Glutamatergic neuron (in vitro differentiated cells): ENCODE measurements around the gene CEP295NL. TPM values are rescaled to one million over a fixed set of nuclear protein-coding genes. Genes with fewer than 3 reads are reported as not detected.

ENCODE experiments used
- DNase-seq: peaks from one replicate; pipeline ENCODE4 v3.0.0; 2022
- H3K27ac Mint-ChIP-seq: one replicate; pipeline ENCODE4 v1.8.0; 2020; ENCODE audit warnings: mild to moderate bottlenecking, mixed read lengths, inconsistent platforms; ENCODE audit not compliant: unreplicated experiment
- H3K27me3 Mint-ChIP-seq: one replicate; pipeline ENCODE4 v1.8.0; 2020; ENCODE audit warnings: mild to moderate bottlenecking, moderate library complexity, mixed read lengths, inconsistent platforms; ENCODE audit not compliant: unreplicated experiment
- H3K36me3 Mint-ChIP-seq: one replicate; pipeline ENCODE4 v1.8.0; 2020; ENCODE audit warnings: mild to moderate bottlenecking, mixed read lengths, inconsistent platforms; ENCODE audit not compliant: unreplicated experiment
- H3K4me1 Mint-ChIP-seq: one replicate; pipeline ENCODE4 v1.8.0; 2020; ENCODE audit warnings: mild to moderate bottlenecking, low read depth, mixed read lengths, inconsistent platforms; ENCODE audit not compliant: unreplicated experiment
- H3K4me3 Mint-ChIP-seq: one replicate; pipeline ENCODE4 v1.8.0; 2020; ENCODE audit warnings: mild to moderate bottlenecking, mixed read lengths, inconsistent platforms; ENCODE audit not compliant: unreplicated experiment
- H3K9me3 Mint-ChIP-seq: one replicate; pipeline ENCODE4 v1.8.0; 2020; ENCODE audit warnings: mild to moderate bottlenecking, moderate library complexity, mixed read lengths, inconsistent platforms; ENCODE audit not compliant: unreplicated experiment
- CTCF ChIP-seq: fragments of 200-600 bp; sonication (generic); IDR thresholded peaks from one replicate; pipeline ENCODE4 v1.5.0; 2021; ENCODE audit not compliant: partially characterized antibody, unreplicated experiment
- total RNA-seq: library from RNA; stranded (reverse); fragmentation: NEBNext Ultra II Directional; extraction: Animal tissue kit (Norgen Biotek cat#: 25700); gene quantifications from one replicate; pipeline ENCODE4 v1.2.1, GENCODE V29; 2021; ENCODE audit not compliant: unreplicated experiment

The CEP295NL gene
- total RNA-seq, 1 donor from 2014 or later: 6.4 TPM

GRCh38 chr17:78935419-78936323, 32.7 kb upstream of the CEP295NL start:
- Mint-ChIP-seq H3K27ac (peak overlapping the region; percentile 77), H3K27me3 (peaks cover 8% of the 10 kb centered on the region), H3K4me3 (peak overlapping the region; percentile 71), H3K4me1 (peaks cover 21% of the 10 kb centered on the region), H3K9me3 (peaks cover 6% of the 10 kb centered on the region), H3K36me3 (no peaks in the 10 kb centered on the region)
- no peak for DNase-seq
- TF ChIP-seq CTCF: no peak

- DNase-seq: no peak
- Mint-ChIP-seq H3K9me3 (peaks cover 6% of the 10 kb centered on the region), H3K4me3 (peak overlapping the region; percentile 57), H3K27ac (peak overlapping the region; percentile 84), H3K4me1 (peaks cover 21% of the 10 kb centered on the region), H3K36me3 (no peaks in the 10 kb centered on the region), H3K27me3 (peaks cover 7% of the 10 kb centered on the region)
- no peak for TF ChIP-seq CTCF
These were observed 31.8 kb upstream of the CEP295NL start for GRCh38 chr17:78934681-78935418.

- DNase-seq: peak; percentile 78
- peaks cover 3% of the 10 kb centered on the region for H3K9me3 Mint-ChIP-seq
- peak overlapping the region; percentile 84 for H3K27ac Mint-ChIP-seq
- H3K36me3 Mint-ChIP-seq: no peaks in the 10 kb centered on the region
- peaks cover 21% of the 10 kb centered on the region for H3K4me1 Mint-ChIP-seq
- no peak for TF ChIP-seq CTCF
- peaks cover 8% of the 10 kb centered on the region for H3K27me3 Mint-ChIP-seq
- peak overlapping the region; percentile 57 for H3K4me3 Mint-ChIP-seq
These were observed 31.1 kb upstream of the CEP295NL start for GRCh38 chr17:78933959-78934568.

GRCh38 chr17:78933025-78933958, 30.3 kb upstream of the CEP295NL start:
- Mint-ChIP-seq H3K4me1 (peaks cover 21% of the 10 kb centered on the region), H3K9me3 (peaks cover 3% of the 10 kb centered on the region), H3K27me3 (peaks cover 9% of the 10 kb centered on the region), H3K4me3 (no peak overlapping the region), H3K36me3 (no peaks in the 10 kb centered on the region), H3K27ac (peak overlapping the region; percentile 84)
- TF ChIP-seq CTCF: no peak
- no peak for DNase-seq
